Breast epithelium (tissue), 3 donors: ENCODE measurements around the gene SYNE1.

ENCODE experiments used
- POLR2A ChIP-seq: fragments of 450-650 bp; IDR thresholded peaks from one replicate; pipeline ENCODE4 v1.6.1; 2016; ENCODE audit warnings: antibody characterized with exemption, mild to moderate bottlenecking, moderate library complexity
- POLR2AphosphoS5 ChIP-seq, 3 donors: sonication (generic); formaldehyde crosslinking; IDR thresholded peaks; one replicate each; pipeline ENCODE4 v1.6.1; 2017; ENCODE audit warnings: antibody characterized with exemption in 3 of 3
- TF ChIP-seq, protein P1 (sequence below), 3 donors: fragments of 450-650 bp; IDR thresholded peaks; one replicate each; pipeline ENCODE4 v1.5.1; 2016 to 2017; ENCODE audit warnings: antibody characterized with exemption in 3 of 3, mild to moderate bottlenecking in 3 of 3, moderate library complexity in 3 of 3

DNA sequence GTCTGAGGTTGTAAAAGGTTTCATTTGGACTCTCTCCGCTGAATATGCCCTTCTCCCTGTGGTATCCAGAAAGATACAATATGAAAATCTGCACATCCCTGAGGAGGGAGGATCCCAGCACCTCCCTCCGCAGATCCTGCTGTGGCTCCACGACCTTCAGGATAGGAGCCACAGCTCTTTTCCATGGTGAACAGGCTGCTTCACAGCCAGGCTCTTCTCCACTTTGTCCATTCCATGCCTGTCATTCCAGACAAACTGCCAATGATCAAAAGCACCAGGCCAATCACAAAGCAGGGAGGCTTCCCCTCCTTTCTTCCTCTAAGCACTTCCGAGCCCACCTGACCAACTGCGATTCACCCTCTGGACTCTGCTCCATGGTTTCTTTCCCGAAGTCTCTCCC lies 489.9 kb downstream of the SYNE1 start:
- TF ChIP-seq POLR2A, result no peak
- TF ChIP-seq POLR2AphosphoS5 (IDR thresholded peaks at IDR 0.05), result no peak
- TF ChIP-seq, protein P1, sequence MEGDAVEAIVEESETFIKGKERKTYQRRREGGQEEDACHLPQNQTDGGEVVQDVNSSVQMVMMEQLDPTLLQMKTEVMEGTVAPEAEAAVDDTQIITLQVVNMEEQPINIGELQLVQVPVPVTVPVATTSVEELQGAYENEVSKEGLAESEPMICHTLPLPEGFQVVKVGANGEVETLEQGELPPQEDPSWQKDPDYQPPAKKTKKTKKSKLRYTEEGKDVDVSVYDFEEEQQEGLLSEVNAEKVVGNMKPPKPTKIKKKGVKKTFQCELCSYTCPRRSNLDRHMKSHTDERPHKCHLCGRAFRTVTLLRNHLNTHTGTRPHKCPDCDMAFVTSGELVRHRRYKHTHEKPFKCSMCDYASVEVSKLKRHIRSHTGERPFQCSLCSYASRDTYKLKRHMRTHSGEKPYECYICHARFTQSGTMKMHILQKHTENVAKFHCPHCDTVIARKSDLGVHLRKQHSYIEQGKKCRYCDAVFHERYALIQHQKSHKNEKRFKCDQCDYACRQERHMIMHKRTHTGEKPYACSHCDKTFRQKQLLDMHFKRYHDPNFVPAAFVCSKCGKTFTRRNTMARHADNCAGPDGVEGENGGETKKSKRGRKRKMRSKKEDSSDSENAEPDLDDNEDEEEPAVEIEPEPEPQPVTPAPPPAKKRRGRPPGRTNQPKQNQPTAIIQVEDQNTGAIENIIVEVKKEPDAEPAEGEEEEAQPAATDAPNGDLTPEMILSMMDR (IDR thresholded peaks at IDR 0.05), result no peak
